ENCODE results near the gene SLK.
A peak's percentile ranks its signal among the peaks of the same experiment; 100 is the strongest.

The SLK gene

GRCh38 chr10:104067525-104067924 is 100.6 kb downstream of the SLK start:
- no peak for DNase-seq
- H3K9me3 ChIP-seq: no peaks in the 10 kb centered on the region
- H3K4me3 ChIP-seq: no peak overlapping the region
- no peaks in the 10 kb centered on the region for H3K4me1 ChIP-seq
- H3K36me3 ChIP-seq: no peaks in the 10 kb centered on the region
- H3K27me3 ChIP-seq: peaks cover 0 to 4% of the 10 kb centered on the region in 2 donors
- no peak for TF ChIP-seq CTCF (IDR thresholded peaks at IDR 0.05)
- intact Hi-C loops (cut with DNase I; ENCODE audit: low total_unique reads): no loop called here
- no peak overlapping the region for H3K27ac ChIP-seq

- no peaks in the 10 kb centered on the region for H3K36me3 ChIP-seq
- H3K9me3 ChIP-seq: no peaks in the 10 kb centered on the region
- no peaks in the 10 kb centered on the region for H3K4me1 ChIP-seq
- H3K27ac ChIP-seq: no peak overlapping the region
- intact Hi-C loops (cut with DNase I; ENCODE audit: low total_unique reads): no loop called here
- TF ChIP-seq CTCF (IDR thresholded peaks at IDR 0.05): no peak
- no peak for DNase-seq
- peaks cover 0 to 4% of the 10 kb centered on the region in 2 donors for H3K27me3 ChIP-seq
- no peak overlapping the region for H3K4me3 ChIP-seq
Observed at GRCh38 chr10:104069613-104070012, 102.7 kb downstream of the SLK start.

- Histone ChIP-seq H3K4me1 (no peaks in the 10 kb centered on the region), H3K27me3 (peaks cover 0 to 5% of the 10 kb centered on the region in 2 donors), H3K9me3 (no peaks in the 10 kb centered on the region), H3K4me3 (no peak overlapping the region), H3K27ac (no peak overlapping the region), H3K36me3 (no peaks in the 10 kb centered on the region)
- intact Hi-C loops (cut with DNase I; ENCODE audit: low total_unique reads): no loop called here
- no peak for TF ChIP-seq CTCF (IDR thresholded peaks at IDR 0.05)
- no peak for DNase-seq
Observed at GRCh38 chr10:104072786-104073185, 105.8 kb downstream of the SLK start.

GRCh38 chr10:104074505-104074904 is 107.6 kb downstream of the SLK start:
- no peaks in the 10 kb centered on the region for H3K4me1 ChIP-seq
- H3K27ac ChIP-seq: no peak overlapping the region
- intact Hi-C loops (cut with DNase I; ENCODE audit: low total_unique reads): no loop called here
- peaks cover 0 to 5% of the 10 kb centered on the region in 2 donors for H3K27me3 ChIP-seq
- no peaks in the 10 kb centered on the region for H3K36me3 ChIP-seq
- DNase-seq: no peak
- no peaks in the 10 kb centered on the region for H3K9me3 ChIP-seq
- TF ChIP-seq CTCF (IDR thresholded peaks at IDR 0.05): no peak
- no peak overlapping the region for H3K4me3 ChIP-seq

GRCh38 chr10:104076743-104077160 is 109.8 kb downstream of the SLK start:
- Histone ChIP-seq H3K36me3 (no peaks in the 10 kb centered on the region), H3K4me3 (no peak overlapping the region), H3K4me1 (no peaks in the 10 kb centered on the region), H3K27me3 (peaks cover 0 to 5% of the 10 kb centered on the region in 2 donors), H3K27ac (no peak overlapping the region), H3K9me3 (no peaks in the 10 kb centered on the region)
- intact Hi-C loops (cut with DNase I; ENCODE audit: low total_unique reads): no loop called here
- peak in 1 of 2 donors; percentile 44 for DNase-seq
- TF ChIP-seq CTCF (IDR thresholded peaks at IDR 0.05): no peak

- Histone ChIP-seq H3K27ac (no peak overlapping the region), H3K4me3 (no peak overlapping the region), H3K36me3 (no peaks in the 10 kb centered on the region), H3K9me3 (no peaks in the 10 kb centered on the region), H3K27me3 (peaks cover 0 to 5% of the 10 kb centered on the region in 2 donors), H3K4me1 (no peaks in the 10 kb centered on the region)
- intact Hi-C loops (cut with DNase I; ENCODE audit: low total_unique reads): no loop called here
- no peak for DNase-seq
- TF ChIP-seq CTCF (IDR thresholded peaks at IDR 0.05): no peak
Observed at GRCh38 chr10:104077247-104077646, 110.3 kb downstream of the SLK start.
